WTC11 (cell line): ENCODE measurements around the gene NAALADL2.

Experiments used
- ESRRA ChIP-seq: sonication (generic); formaldehyde crosslinking; IDR thresholded peaks from 2 replicates; pipeline ENCODE4 v1.8.1; 2022; ENCODE audit warnings: mild to moderate bottlenecking, missing genetic modification reagents, borderline replicate concordance
- NR3C1 ChIP-seq: sonication (generic); formaldehyde crosslinking; conservative IDR thresholded peaks from 2 replicates; pipeline ENCODE4 v1.8.1; 2023; ENCODE audit warnings: low read depth, mild to moderate bottlenecking, missing genetic modification reagents
- TCF7 ChIP-seq: sonication (generic); formaldehyde crosslinking; IDR thresholded peaks from 2 replicates; pipeline ENCODE4 v1.8.0; 2022; ENCODE audit warnings: mild to moderate bottlenecking, low read depth, missing genetic modification reagents, moderate library complexity
- TEAD4 ChIP-seq: sonication (generic); formaldehyde crosslinking; IDR thresholded peaks from 2 replicates; pipeline ENCODE4 v1.8.0; 2022; ENCODE audit warnings: mild to moderate bottlenecking, missing genetic modification reagents
- TF ChIP-seq, protein P1 (sequence below): fragments of 200-600 bp; IDR thresholded peaks from 2 replicates; pipeline ENCODE4 v1.8.0; 2022; ENCODE audit warnings: antibody characterized with exemption
- TF ChIP-seq, protein P2 (sequence below): sonication (generic); formaldehyde crosslinking; IDR thresholded peaks from 2 replicates; pipeline ENCODE4 v1.8.0; 2022; ENCODE audit warnings: missing genetic modification reagents

DNA sequence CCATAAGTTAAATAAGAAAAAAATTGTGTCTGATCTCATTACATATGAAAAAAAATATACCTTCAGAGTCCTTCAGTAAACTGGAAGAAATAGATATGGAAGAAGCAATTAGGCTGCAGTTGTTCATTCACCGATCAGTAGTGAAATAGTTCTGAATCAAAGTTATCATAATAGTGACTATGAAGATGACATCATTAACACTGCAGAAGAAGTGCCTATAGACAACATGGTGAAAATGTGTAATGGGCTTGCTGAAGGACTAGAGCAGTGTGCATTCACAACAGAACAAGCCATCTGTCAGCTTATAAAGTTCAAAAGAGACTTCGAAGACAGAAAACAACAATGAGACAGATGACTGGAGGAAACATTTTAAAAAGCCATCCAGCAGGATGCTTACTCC, 144.5 kb downstream of the NAALADL2 start:
- TF ChIP-seq TCF7 (CRISPR knock-in tag) (no peak), NR3C1 (CRISPR knock-in tag) (no peak), TEAD4 (CRISPR knock-in tag) (no peak), ESRRA (no peak)
- TF ChIP-seq, protein P1, sequence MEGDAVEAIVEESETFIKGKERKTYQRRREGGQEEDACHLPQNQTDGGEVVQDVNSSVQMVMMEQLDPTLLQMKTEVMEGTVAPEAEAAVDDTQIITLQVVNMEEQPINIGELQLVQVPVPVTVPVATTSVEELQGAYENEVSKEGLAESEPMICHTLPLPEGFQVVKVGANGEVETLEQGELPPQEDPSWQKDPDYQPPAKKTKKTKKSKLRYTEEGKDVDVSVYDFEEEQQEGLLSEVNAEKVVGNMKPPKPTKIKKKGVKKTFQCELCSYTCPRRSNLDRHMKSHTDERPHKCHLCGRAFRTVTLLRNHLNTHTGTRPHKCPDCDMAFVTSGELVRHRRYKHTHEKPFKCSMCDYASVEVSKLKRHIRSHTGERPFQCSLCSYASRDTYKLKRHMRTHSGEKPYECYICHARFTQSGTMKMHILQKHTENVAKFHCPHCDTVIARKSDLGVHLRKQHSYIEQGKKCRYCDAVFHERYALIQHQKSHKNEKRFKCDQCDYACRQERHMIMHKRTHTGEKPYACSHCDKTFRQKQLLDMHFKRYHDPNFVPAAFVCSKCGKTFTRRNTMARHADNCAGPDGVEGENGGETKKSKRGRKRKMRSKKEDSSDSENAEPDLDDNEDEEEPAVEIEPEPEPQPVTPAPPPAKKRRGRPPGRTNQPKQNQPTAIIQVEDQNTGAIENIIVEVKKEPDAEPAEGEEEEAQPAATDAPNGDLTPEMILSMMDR, result no peak
- TF ChIP-seq, protein P2, sequence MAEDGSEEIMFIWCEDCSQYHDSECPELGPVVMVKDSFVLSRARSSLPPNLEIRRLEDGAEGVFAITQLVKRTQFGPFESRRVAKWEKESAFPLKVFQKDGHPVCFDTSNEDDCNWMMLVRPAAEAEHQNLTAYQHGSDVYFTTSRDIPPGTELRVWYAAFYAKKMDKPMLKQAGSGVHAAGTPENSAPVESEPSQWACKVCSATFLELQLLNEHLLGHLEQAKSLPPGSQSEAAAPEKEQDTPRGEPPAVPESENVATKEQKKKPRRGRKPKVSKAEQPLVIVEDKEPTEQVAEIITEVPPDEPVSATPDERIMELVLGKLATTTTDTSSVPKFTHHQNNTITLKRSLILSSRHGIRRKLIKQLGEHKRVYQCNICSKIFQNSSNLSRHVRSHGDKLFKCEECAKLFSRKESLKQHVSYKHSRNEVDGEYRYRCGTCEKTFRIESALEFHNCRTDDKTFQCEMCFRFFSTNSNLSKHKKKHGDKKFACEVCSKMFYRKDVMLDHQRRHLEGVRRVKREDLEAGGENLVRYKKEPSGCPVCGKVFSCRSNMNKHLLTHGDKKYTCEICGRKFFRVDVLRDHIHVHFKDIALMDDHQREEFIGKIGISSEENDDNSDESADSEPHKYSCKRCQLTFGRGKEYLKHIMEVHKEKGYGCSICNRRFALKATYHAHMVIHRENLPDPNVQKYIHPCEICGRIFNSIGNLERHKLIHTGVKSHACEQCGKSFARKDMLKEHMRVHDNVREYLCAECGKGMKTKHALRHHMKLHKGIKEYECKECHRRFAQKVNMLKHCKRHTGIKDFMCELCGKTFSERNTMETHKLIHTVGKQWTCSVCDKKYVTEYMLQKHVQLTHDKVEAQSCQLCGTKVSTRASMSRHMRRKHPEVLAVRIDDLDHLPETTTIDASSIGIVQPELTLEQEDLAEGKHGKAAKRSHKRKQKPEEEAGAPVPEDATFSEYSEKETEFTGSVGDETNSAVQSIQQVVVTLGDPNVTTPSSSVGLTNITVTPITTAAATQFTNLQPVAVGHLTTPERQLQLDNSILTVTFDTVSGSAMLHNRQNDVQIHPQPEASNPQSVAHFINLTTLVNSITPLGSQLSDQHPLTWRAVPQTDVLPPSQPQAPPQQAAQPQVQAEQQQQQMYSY, result no peak
